CD14-positive monocyte (primary cell): ENCODE measurements around the gene GABRB2. TPM values are rescaled to one million over a fixed set of nuclear protein-coding genes. Genes with fewer than 3 reads are reported as not detected.

Experiments
- DNase-seq, 3 donors: peaks; one replicate each; pipeline ENCODE4 v3.0.0-alpha.2; 2011 to 2022
- H2AFZ ChIP-seq: 2 replicates; pipeline ENCODE4 v1.6.0; 2012; ENCODE audit warnings: mild to moderate bottlenecking, low read depth, low read length, inconsistent platforms; ENCODE audit not compliant: insufficient read depth, poor library complexity, severe bottlenecking
- H3K27ac ChIP-seq, 2 donors: 1 replicate in 1 of 2; 2 replicates in 1 of 2; pipeline ENCODE4 v1.5.1; 2012 to 2013; ENCODE audit warnings: low read length in 2 of 2, control low read depth in 1 of 2, inconsistent platforms in 1 of 2, low read depth in 1 of 2, mild to moderate bottlenecking in 1 of 2
- H3K27me3 ChIP-seq, 2 donors: one replicate each; pipeline versions ENCODE4 v1.6.0 to v1.6.1; 2011 to 2013; ENCODE audit warnings: low read length in 2 of 2; ENCODE audit not compliant: control insufficient read depth in 2 of 2, insufficient read depth in 2 of 2
- H3K36me3 ChIP-seq, 2 donors: replicated peaks in 1 of 2; 1 replicate in 1 of 2; 2 replicates in 1 of 2; pipeline versions ENCODE4 v1.5.1 to v1.6.1; 2012 to 2013; ENCODE audit warnings: low read length in 2 of 2, control low read depth in 1 of 2, inconsistent platforms in 1 of 2, mild to moderate bottlenecking in 1 of 2; ENCODE audit not compliant: insufficient read depth in 2 of 2, control insufficient read depth in 1 of 2
- H3K4me1 ChIP-seq, 2 donors: 1 replicate in 1 of 2; 2 replicates in 1 of 2; pipeline versions ENCODE4 v1.5.1 to v1.6.1; 2012 to 2013; ENCODE audit warnings: low read length in 2 of 2, control low read depth in 1 of 2, inconsistent platforms in 1 of 2, mild to moderate bottlenecking in 1 of 2, moderate library complexity in 1 of 2; ENCODE audit not compliant: insufficient read depth in 2 of 2, control insufficient read depth in 1 of 2
- H3K4me2 ChIP-seq: replicated peaks from 2 replicates; pipeline ENCODE3; 2012; ENCODE audit warnings: low read length, moderate library complexity, mild to moderate bottlenecking; ENCODE audit not compliant: poor library complexity, severe bottlenecking; ENCODE audit errors: extremely low read depth
- H3K4me3 ChIP-seq, 3 experiments: fragments of 200-600 bp in 1 of 3; sonication (generic) in 1 of 3; replicated peaks in 1 of 3; 1 replicate in 2 of 3; 2 replicates in 1 of 3; pipeline ENCODE4 v1.5.1; 2011 to 2013; ENCODE audit warnings: low read length in 3 of 3, mild to moderate bottlenecking in 3 of 3, control low read depth in 2 of 3, low read depth in 2 of 3, inconsistent platforms in 1 of 3, moderate library complexity in 1 of 3
- H3K79me2 ChIP-seq: 2 replicates; pipeline ENCODE4 v1.6.0; 2012; ENCODE audit warnings: mild to moderate bottlenecking, control low read depth, inconsistent platforms, low read length, moderate library complexity; ENCODE audit not compliant: insufficient read depth
- H3K9ac ChIP-seq: 2 replicates; pipeline ENCODE4 v1.6.0; 2017; ENCODE audit warnings: low read length, mild to moderate bottlenecking; ENCODE audit not compliant: insufficient read depth, poor library complexity, severe bottlenecking
- H3K9me3 ChIP-seq, 2 donors: replicated peaks in 1 of 2; 1 replicate in 1 of 2; 2 replicates in 1 of 2; pipeline versions ENCODE4 v1.5.1 to v1.6.1; 2012 to 2013; ENCODE audit warnings: low read length in 2 of 2, control low read depth in 1 of 2; ENCODE audit not compliant: control insufficient read depth in 1 of 2, insufficient read depth in 1 of 2
- H4K20me1 ChIP-seq: 2 replicates; pipeline ENCODE4 v1.6.0; 2012; ENCODE audit warnings: mild to moderate bottlenecking, low read length, control low read depth, moderate library complexity; ENCODE audit not compliant: insufficient read depth
- H3K27ac Mint-ChIP-seq, 7 donors: one replicate each; pipeline ENCODE4 v1.8.0; 2020; ENCODE audit warnings: mild to moderate bottlenecking in 7 of 7, mixed read lengths in 7 of 7, moderate library complexity in 6 of 7, inconsistent platforms in 2 of 7
- H3K27me3 Mint-ChIP-seq, 3 donors: one replicate each; pipeline ENCODE4 v1.8.0; 2021 to 2022; ENCODE audit warnings: low read depth in 3 of 3, mild to moderate bottlenecking in 3 of 3, mixed read lengths in 3 of 3, moderate library complexity in 3 of 3, inconsistent platforms in 1 of 3
- H3K36me3 Mint-ChIP-seq, 2 donors: one replicate each; pipeline ENCODE4 v1.8.0; 2020; ENCODE audit warnings: mixed read lengths in 2 of 2, inconsistent platforms in 1 of 2, mild to moderate bottlenecking in 1 of 2
- H3K4me1 Mint-ChIP-seq: one replicate; pipeline ENCODE4 v1.8.0; 2020; ENCODE audit warnings: mild to moderate bottlenecking, mixed read lengths
- H3K4me3 Mint-ChIP-seq, 2 donors: one replicate each; pipeline ENCODE4 v1.8.0; 2020; ENCODE audit warnings: mild to moderate bottlenecking in 2 of 2, mixed read lengths in 2 of 2, moderate library complexity in 1 of 2
- H3K9me3 Mint-ChIP-seq, 7 donors: one replicate each; pipeline ENCODE4 v1.8.0; 2020 to 2022; ENCODE audit warnings: mixed read lengths in 7 of 7, mild to moderate bottlenecking in 6 of 7, moderate library complexity in 6 of 7, inconsistent platforms in 2 of 7
- WGBS: methylation state at CpG from one replicate; pipeline ENCODE4 v1.1.5; 2013; ENCODE audit warnings: missing lambda C conversion rate; ENCODE audit not compliant: insufficient coverage; 5-methylcytosine and 5-hydroxymethylcytosine counted together
- intact Hi-C, 2 donors: fragments of 100-400 bp; cut with micrococcal nuclease; formaldehyde crosslinking; loops; one replicate each; pipeline versions ENCODE4 v1.15.0 to v1.15.1; 2023
- polyA plus RNA-seq, 3 donors: library from polyadenylated mRNA; depleted of rRNA in 1 of 3; unstranded in 2 of 3; stranded (reverse) in 1 of 3; fragments of 300-500 nt in 2 of 3; fragments of >200 nt in 1 of 3; fragmentation: Illumina TruSeq in 2 of 3; gene quantifications; 1 replicate in 2 of 3; 2 replicates in 1 of 3; pipeline ENCODE4 v1.2.3, GENCODE V29; 2012 to 2021
- TF ChIP-seq, protein P1 (sequence below): fragments of 200-600 bp; IDR thresholded peaks from one replicate; pipeline ENCODE4 v1.8.0; 2022; ENCODE audit warnings: antibody characterized with exemption, mild to moderate bottlenecking

Gene GABRB2
- polyA plus RNA-seq, 3 donors: not detected

DNA sequence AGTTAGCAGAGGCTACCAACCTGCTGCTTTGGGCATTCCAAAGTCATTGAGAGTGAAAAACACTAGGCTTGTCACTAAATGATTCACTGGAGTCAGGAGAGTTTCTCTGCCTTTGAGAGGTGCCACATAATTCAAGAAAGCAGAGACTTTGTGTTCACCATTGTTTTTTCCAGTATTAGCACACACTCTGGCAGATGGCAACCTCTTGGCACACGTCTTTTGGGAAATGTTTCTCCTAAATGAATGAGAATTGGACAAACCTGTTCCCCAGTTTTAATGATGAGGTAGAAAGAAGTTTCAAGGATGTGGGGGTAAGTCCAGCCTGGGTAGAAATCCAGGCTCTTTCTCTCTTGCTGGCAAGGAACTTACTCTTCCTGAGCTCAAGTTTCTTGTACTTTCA lies 259.1 kb downstream of the GABRB2 start:
- WGBS: 80% methylated on average over 1 of the region's 1 CpG
- no peak overlapping the region for H3K9ac ChIP-seq
- Mint-ChIP-seq H3K27me3 (no peaks in the 10 kb centered on the region), H3K36me3 (no peaks in the 10 kb centered on the region), H3K4me3 (no peak overlapping the region), H3K4me1 (no peaks in the 10 kb centered on the region), H3K9me3 (peaks cover 0 to 3% (median 0%) of the 10 kb centered on the region in 7 donors), H3K27ac (no peak overlapping the region)
- no peaks in the 10 kb centered on the region for H4K20me1 ChIP-seq
- no peaks in the 10 kb centered on the region for H3K9me3 ChIP-seq
- no peak overlapping the region for H3K4me2 ChIP-seq
- H3K79me2 ChIP-seq: no peaks in the 10 kb centered on the region
- no peaks in the 10 kb centered on the region for H3K27me3 ChIP-seq
- TF ChIP-seq, protein P1, sequence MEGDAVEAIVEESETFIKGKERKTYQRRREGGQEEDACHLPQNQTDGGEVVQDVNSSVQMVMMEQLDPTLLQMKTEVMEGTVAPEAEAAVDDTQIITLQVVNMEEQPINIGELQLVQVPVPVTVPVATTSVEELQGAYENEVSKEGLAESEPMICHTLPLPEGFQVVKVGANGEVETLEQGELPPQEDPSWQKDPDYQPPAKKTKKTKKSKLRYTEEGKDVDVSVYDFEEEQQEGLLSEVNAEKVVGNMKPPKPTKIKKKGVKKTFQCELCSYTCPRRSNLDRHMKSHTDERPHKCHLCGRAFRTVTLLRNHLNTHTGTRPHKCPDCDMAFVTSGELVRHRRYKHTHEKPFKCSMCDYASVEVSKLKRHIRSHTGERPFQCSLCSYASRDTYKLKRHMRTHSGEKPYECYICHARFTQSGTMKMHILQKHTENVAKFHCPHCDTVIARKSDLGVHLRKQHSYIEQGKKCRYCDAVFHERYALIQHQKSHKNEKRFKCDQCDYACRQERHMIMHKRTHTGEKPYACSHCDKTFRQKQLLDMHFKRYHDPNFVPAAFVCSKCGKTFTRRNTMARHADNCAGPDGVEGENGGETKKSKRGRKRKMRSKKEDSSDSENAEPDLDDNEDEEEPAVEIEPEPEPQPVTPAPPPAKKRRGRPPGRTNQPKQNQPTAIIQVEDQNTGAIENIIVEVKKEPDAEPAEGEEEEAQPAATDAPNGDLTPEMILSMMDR: no peak
- intact Hi-C loops: no loop called here
- H3K4me3 ChIP-seq: no peak overlapping the region
- H3K27ac ChIP-seq: no peak overlapping the region
- H2AFZ ChIP-seq: no peak overlapping the region
- H3K4me1 ChIP-seq: no peaks in the 10 kb centered on the region
- no peak for DNase-seq
- H3K36me3 ChIP-seq: no peaks in the 10 kb centered on the region

DNA sequence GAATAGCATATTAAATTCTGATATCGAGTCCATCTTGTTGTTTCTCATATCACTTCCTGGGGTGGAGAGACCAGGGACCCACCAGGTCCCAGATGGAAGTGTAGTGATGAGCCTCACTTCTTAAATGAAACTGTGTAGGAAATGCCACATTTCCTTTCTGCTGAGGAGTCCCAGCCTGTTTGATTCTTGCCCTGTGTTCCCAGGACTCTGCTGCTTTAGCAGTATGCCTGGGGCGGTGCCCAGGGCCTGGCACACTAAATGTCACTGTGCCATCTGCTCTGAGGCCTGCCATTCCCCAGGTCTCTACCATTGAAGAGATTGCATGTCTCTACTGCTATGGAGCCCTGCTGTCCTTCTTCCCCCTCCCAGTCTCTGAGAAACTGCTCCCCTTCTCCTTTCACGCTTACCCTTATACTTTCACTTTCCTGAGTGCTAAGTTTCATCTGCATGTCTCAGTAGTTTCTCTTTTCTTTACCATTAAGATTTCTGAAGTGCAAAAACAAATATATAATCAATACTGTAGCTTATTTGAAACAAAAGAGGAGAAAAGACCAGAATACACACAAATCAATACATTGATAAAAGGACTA lies 260.4 kb downstream of the GABRB2 start:
- H4K20me1 ChIP-seq: no peaks in the 10 kb centered on the region
- H3K9ac ChIP-seq: no peak overlapping the region
- Mint-ChIP-seq H3K9me3 (peaks cover 0 to 4% (median 0%) of the 10 kb centered on the region in 7 donors), H3K4me3 (no peak overlapping the region), H3K27me3 (no peaks in the 10 kb centered on the region), H3K4me1 (no peaks in the 10 kb centered on the region), H3K27ac (no peak overlapping the region), H3K36me3 (no peaks in the 10 kb centered on the region)
- H3K9me3 ChIP-seq: no peaks in the 10 kb centered on the region
- H3K36me3 ChIP-seq: no peaks in the 10 kb centered on the region
- intact Hi-C loops: no loop called here
- H3K79me2 ChIP-seq: no peaks in the 10 kb centered on the region
- TF ChIP-seq, protein P1: no peak
- no peaks in the 10 kb centered on the region for H3K27me3 ChIP-seq
- no peak overlapping the region for H2AFZ ChIP-seq
- H3K4me1 ChIP-seq: no peaks in the 10 kb centered on the region
- no peak overlapping the region for H3K4me2 ChIP-seq
- no peak overlapping the region for H3K4me3 ChIP-seq
- no peak for DNase-seq
- WGBS: 70% methylated on average over 2 of the region's 3 CpGs
- H3K27ac ChIP-seq: no peak overlapping the region
